HepG2 (cell line): Measurements from ENCODE around the gene TEAD1. TPM values are rescaled to one million over a fixed set of nuclear protein-coding genes. Genes with fewer than 3 reads are reported as not detected.
A peak's percentile ranks its signal among the peaks of the same experiment; 100 is the strongest.

Experiments
- GZF1 ChIP-seq: sonication (generic); formaldehyde crosslinking; IDR thresholded peaks from 2 replicates; pipeline ENCODE4 v1.5.1; 2020; ENCODE audit warnings: mild to moderate bottlenecking, missing genetic modification reagents
- HMG20B ChIP-seq: conservative IDR thresholded peaks from 2 replicates; pipeline ENCODE4 v1.6.1; 2016; ENCODE audit warnings: missing genetic modification reagents, missing compliant biosample characterization
- KLF15 ChIP-seq: sonication (generic); formaldehyde crosslinking; IDR thresholded peaks from 2 replicates; pipeline ENCODE4 v1.8.1; 2023; ENCODE audit warnings: borderline replicate concordance, mild to moderate bottlenecking, inconsistent platforms, missing genetic modification reagents, mixed read lengths
- KLF6 ChIP-seq: IDR thresholded peaks from 2 replicates; pipeline ENCODE4 v1.8.0; 2016; ENCODE audit warnings: missing biosample characterization, missing genetic modification reagents
- MED13 ChIP-seq: sonication (generic); formaldehyde crosslinking; IDR thresholded peaks from 2 replicates; pipeline ENCODE4 v1.5.0; 2020; ENCODE audit warnings: missing genetic modification reagents
- PTBP1 ChIP-seq: fragments of 200-400 bp; formaldehyde crosslinking; IDR thresholded peaks from 2 replicates; pipeline ENCODE4 v1.6.1; 2018; ENCODE audit warnings: low read length, low read depth; ENCODE audit not compliant: poor library complexity, severe bottlenecking
- TBX2 ChIP-seq: sonication (generic); formaldehyde crosslinking; IDR thresholded peaks from 2 replicates; pipeline ENCODE4 v1.5.0; 2020; ENCODE audit warnings: missing genetic modification reagents, mild to moderate bottlenecking, borderline replicate concordance
- TEAD2 ChIP-seq: sonication (generic); formaldehyde crosslinking; IDR thresholded peaks from 2 replicates; pipeline ENCODE4 v1.9.0; 2021; ENCODE audit warnings: missing genetic modification reagents
- ZNF121 ChIP-seq: sonication (generic); formaldehyde crosslinking; IDR thresholded peaks from 2 replicates; pipeline ENCODE4 v1.5.0; 2020; ENCODE audit warnings: mild to moderate bottlenecking, missing genetic modification reagents
- ZNF326 ChIP-seq: sonication (generic); formaldehyde crosslinking; IDR thresholded peaks from 2 replicates; pipeline ENCODE4 v1.4.0; 2020; ENCODE audit warnings: missing genetic modification reagents, borderline replicate concordance
- ZNF432 ChIP-seq: sonication (generic); formaldehyde crosslinking; IDR thresholded peaks from 2 replicates; pipeline ENCODE4 v1.5.0; 2020; ENCODE audit warnings: missing genetic modification reagents, mild to moderate bottlenecking, borderline replicate concordance
- ZNF552 ChIP-seq: sonication (generic); formaldehyde crosslinking; IDR thresholded peaks from 2 replicates; pipeline ENCODE4 v1.9.0; 2022; ENCODE audit warnings: missing genetic modification reagents, mild to moderate bottlenecking, borderline replicate concordance
- ZNF792 ChIP-seq: IDR thresholded peaks from 2 replicates; pipeline ENCODE4 v1.6.1; 2016
- ZSCAN30 ChIP-seq: sonication (generic); formaldehyde crosslinking; IDR thresholded peaks from 2 replicates; pipeline ENCODE4 v1.5.0; 2020; ENCODE audit warnings: mild to moderate bottlenecking, missing genetic modification reagents
- polyA plus RNA-seq, 8 experiments: library from polyadenylated mRNA; depleted of rRNA in 3 of 8; stranded (reverse) in 7 of 8; unstranded in 1 of 8; fragments of >200 nt; fragmentation: Illumina TruSeq in 4 of 8; extraction: Trizol in 4 of 8; gene quantifications; 2 replicates each; pipeline versions ENCODE4 v1.2.1 to v1.2.3, GENCODE V29; 2011 to 2016; ENCODE audit warnings: low read depth in 4 of 8, missing spikeins in 1 of 8, mixed read lengths in 1 of 8; ENCODE audit not compliant: insufficient read depth in 1 of 8
- total RNA-seq, 5 experiments: library from RNA; depleted of rRNA; stranded (reverse); fragments of >200 nt; fragmentation: Illumina TruSeq; extraction: Trizol; gene quantifications; 2 replicates each; pipeline ENCODE4 v1.2.3, GENCODE V29; 2016; ENCODE audit warnings: low read depth in 1 of 5
- TF ChIP-seq, protein P1 (sequence below): sonication (generic); formaldehyde crosslinking; IDR thresholded peaks from 2 replicates; pipeline ENCODE4 v1.4.0; 2020; ENCODE audit warnings: missing genetic modification reagents
- TF ChIP-seq, protein P2 (sequence below): sonication (generic); formaldehyde crosslinking; IDR thresholded peaks from 2 replicates; pipeline ENCODE4 v1.4.0; 2020; ENCODE audit warnings: mild to moderate bottlenecking, missing genetic modification reagents
- TF ChIP-seq, protein P3 (sequence below): sonication (generic); formaldehyde crosslinking; IDR thresholded peaks from 2 replicates; pipeline ENCODE4 v1.4.0; 2020; ENCODE audit warnings: missing genetic modification reagents, low read depth, mild to moderate bottlenecking, borderline replicate concordance
- TF ChIP-seq, protein P4 (sequence below): sonication (generic); formaldehyde crosslinking; IDR thresholded peaks from 2 replicates; pipeline ENCODE4 v1.4.0; 2020; ENCODE audit warnings: mild to moderate bottlenecking, missing genetic modification reagents, borderline replicate concordance
- TF ChIP-seq, protein P5 (sequence below): IDR thresholded peaks from 2 replicates; pipeline ENCODE4 v1.6.1; 2016; ENCODE audit warnings: low read depth, borderline replicate concordance

The TEAD1 gene
- total and polyA plus RNA-seq, 2 of the 13 experiments (the other 11 are each of a cell fraction or from before 2014, with no cell fraction given): 20.1 to 30.5 TPM

DNA sequence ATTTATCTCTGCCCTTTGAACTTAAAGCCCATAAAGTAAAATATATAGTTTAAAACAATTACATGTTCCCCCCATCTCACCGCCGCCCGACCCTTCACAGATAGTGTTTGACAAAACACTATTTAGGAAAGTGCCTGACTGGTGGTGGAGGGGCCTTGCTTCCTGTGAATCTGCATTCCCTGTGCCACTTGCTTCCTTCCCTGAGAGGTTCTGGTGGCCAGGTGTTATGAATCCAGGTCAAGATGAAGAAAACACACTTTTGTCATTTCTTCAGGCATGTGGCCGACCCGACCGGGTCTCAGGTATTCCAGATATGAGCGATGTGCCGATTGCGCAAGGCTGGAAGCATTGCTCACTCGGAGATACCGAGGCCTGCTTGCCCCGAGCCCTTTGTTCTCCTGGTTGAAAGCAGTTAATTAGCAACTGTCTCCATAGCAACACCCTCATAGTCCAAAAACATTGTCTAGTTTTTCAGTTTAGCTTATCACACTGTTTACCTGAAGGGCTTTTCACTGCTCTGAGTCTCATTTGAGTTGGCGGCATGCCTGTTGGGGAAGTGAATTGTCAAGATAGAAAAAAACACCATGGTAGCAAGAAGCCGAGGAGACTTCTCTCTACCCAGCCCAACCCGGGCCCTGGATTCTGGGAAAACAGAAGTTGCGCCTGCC, 128.3 kb downstream of the TEAD1 start (continued):
- TF ChIP-seq, protein P1, sequence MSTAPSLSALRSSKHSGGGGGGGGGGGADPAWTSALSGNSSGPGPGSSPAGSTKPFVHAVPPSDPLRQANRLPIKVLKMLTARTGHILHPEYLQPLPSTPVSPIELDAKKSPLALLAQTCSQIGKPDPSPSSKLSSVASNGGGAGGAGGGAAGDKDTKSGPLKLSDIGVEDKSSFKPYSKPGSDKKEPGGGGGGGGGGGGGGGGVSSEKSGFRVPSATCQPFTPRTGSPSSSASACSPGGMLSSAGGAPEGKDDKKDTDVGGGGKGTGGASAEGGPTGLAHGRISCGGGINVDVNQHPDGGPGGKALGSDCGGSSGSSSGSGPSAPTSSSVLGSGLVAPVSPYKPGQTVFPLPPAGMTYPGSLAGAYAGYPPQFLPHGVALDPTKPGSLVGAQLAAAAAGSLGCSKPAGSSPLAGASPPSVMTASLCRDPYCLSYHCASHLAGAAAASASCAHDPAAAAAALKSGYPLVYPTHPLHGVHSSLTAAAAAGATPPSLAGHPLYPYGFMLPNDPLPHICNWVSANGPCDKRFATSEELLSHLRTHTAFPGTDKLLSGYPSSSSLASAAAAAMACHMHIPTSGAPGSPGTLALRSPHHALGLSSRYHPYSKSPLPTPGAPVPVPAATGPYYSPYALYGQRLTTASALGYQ (CRISPR knock-in tag): peak; percentile 93
- peak; percentile 34; the same call in 1 of the 2 replicates for TF ChIP-seq KLF6 (CRISPR knock-in tag)
- no peak for TF ChIP-seq ZNF432 (CRISPR knock-in tag)
- no peak for TF ChIP-seq ZNF552 (CRISPR knock-in tag)
- TF ChIP-seq ZNF121: no peak
- TF ChIP-seq ZNF326 (CRISPR knock-in tag): no peak
- no peak for TF ChIP-seq KLF15 (CRISPR knock-in tag)
- TF ChIP-seq TBX2: peak; percentile 99
- TF ChIP-seq, protein P2, sequence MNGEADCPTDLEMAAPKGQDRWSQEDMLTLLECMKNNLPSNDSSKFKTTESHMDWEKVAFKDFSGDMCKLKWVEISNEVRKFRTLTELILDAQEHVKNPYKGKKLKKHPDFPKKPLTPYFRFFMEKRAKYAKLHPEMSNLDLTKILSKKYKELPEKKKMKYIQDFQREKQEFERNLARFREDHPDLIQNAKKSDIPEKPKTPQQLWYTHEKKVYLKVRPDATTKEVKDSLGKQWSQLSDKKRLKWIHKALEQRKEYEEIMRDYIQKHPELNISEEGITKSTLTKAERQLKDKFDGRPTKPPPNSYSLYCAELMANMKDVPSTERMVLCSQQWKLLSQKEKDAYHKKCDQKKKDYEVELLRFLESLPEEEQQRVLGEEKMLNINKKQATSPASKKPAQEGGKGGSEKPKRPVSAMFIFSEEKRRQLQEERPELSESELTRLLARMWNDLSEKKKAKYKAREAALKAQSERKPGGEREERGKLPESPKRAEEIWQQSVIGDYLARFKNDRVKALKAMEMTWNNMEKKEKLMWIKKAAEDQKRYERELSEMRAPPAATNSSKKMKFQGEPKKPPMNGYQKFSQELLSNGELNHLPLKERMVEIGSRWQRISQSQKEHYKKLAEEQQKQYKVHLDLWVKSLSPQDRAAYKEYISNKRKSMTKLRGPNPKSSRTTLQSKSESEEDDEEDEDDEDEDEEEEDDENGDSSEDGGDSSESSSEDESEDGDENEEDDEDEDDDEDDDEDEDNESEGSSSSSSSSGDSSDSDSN (CRISPR knock-in tag): peak; percentile 50; the same call in 1 of the 2 replicates
- TF ChIP-seq TEAD2 (CRISPR knock-in tag): no peak
- TF ChIP-seq, protein P3, sequence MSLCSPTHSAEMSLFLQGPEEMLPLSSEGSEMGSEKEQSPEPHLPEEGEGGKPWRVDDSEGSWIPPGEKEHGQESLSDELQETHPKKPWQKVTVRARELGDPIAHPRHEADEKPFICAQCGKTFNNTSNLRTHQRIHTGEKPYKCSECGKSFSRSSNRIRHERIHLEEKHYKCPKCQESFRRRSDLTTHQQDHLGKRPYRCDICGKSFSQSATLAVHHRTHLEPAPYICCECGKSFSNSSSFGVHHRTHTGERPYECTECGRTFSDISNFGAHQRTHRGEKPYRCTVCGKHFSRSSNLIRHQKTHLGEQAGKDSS (CRISPR knock-in tag): no peak; the same call in 1 of the 2 replicates
- TF ChIP-seq ZSCAN30 (CRISPR knock-in tag): no peak
- TF ChIP-seq, protein P4, sequence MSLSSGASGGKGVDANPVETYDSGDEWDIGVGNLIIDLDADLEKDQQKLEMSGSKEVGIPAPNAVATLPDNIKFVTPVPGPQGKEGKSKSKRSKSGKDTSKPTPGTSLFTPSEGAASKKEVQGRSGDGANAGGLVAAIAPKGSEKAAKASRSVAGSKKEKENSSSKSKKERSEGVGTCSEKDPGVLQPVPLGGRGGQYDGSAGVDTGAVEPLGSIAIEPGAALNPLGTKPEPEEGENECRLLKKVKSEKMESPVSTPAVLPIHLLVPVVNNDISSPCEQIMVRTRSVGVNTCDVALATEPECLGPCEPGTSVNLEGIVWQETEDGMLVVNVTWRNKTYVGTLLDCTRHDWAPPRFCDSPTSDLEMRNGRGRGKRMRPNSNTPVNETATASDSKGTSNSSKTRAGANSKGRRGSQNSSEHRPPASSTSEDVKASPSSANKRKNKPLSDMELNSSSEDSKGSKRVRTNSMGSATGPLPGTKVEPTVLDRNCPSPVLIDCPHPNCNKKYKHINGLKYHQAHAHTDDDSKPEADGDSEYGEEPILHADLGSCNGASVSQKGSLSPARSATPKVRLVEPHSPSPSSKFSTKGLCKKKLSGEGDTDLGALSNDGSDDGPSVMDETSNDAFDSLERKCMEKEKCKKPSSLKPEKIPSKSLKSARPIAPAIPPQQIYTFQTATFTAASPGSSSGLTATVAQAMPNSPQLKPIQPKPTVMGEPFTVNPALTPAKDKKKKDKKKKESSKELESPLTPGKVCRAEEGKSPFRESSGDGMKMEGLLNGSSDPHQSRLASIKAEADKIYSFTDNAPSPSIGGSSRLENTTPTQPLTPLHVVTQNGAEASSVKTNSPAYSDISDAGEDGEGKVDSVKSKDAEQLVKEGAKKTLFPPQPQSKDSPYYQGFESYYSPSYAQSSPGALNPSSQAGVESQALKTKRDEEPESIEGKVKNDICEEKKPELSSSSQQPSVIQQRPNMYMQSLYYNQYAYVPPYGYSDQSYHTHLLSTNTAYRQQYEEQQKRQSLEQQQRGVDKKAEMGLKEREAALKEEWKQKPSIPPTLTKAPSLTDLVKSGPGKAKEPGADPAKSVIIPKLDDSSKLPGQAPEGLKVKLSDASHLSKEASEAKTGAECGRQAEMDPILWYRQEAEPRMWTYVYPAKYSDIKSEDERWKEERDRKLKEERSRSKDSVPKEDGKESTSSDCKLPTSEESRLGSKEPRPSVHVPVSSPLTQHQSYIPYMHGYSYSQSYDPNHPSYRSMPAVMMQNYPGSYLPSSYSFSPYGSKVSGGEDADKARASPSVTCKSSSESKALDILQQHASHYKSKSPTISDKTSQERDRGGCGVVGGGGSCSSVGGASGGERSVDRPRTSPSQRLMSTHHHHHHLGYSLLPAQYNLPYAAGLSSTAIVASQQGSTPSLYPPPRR (CRISPR knock-in tag): peak; percentile 90
- TF ChIP-seq MED13: peak; percentile 72; the same call in 1 of the 2 replicates
- no peak for TF ChIP-seq HMG20B (CRISPR knock-in tag)
- no peak for TF ChIP-seq GZF1 (CRISPR knock-in tag)
- TF ChIP-seq ZNF792 (CRISPR knock-in tag): no peak
- no peak for TF ChIP-seq PTBP1
- TF ChIP-seq, protein P5, sequence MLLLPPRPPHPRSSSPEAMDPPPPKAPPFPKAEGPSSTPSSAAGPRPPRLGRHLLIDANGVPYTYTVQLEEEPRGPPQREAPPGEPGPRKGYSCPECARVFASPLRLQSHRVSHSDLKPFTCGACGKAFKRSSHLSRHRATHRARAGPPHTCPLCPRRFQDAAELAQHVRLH: 0 out of 2 replicates have a peak, but pooled peaks have one; percentile 55
